ENCODE data around the gene ITGA11. TPM values are rescaled to one million over a fixed set of nuclear protein-coding genes. Genes with fewer than 3 reads are reported as not detected.

The ITGA11 gene
- polyA plus RNA-seq, 1 of the 3 experiments (the other 2 are of a cell fraction): 0.49 TPM

DNA sequence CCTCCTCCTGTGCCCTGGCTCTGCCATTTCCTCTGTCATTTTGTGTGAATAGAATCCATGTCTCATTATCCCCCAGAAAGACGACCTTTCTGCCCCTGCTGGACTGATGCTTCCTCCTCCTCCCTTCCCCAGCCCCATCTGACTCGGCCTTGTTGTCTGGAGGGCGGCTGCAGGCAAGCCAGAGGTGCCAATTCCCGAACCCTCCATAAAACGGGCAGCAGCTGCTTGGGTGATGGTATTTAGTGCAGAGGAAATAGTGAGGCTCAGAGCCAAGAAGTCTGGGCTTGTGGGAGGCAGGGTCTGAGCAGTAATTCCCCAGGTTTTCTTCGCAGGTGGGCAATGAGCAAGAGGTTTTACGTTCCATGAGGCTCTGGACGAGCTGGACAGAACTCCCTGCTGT, 71.2 kb downstream of the ITGA11 start:
- TF ChIP-seq, protein P1, sequence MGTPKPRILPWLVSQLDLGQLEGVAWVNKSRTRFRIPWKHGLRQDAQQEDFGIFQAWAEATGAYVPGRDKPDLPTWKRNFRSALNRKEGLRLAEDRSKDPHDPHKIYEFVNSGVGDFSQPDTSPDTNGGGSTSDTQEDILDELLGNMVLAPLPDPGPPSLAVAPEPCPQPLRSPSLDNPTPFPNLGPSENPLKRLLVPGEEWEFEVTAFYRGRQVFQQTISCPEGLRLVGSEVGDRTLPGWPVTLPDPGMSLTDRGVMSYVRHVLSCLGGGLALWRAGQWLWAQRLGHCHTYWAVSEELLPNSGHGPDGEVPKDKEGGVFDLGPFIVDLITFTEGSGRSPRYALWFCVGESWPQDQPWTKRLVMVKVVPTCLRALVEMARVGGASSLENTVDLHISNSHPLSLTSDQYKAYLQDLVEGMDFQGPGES (IDR thresholded peaks at IDR 0.05; ENCODE audit: low read depth, low read length): no peak
- TF ChIP-seq, protein P2, sequence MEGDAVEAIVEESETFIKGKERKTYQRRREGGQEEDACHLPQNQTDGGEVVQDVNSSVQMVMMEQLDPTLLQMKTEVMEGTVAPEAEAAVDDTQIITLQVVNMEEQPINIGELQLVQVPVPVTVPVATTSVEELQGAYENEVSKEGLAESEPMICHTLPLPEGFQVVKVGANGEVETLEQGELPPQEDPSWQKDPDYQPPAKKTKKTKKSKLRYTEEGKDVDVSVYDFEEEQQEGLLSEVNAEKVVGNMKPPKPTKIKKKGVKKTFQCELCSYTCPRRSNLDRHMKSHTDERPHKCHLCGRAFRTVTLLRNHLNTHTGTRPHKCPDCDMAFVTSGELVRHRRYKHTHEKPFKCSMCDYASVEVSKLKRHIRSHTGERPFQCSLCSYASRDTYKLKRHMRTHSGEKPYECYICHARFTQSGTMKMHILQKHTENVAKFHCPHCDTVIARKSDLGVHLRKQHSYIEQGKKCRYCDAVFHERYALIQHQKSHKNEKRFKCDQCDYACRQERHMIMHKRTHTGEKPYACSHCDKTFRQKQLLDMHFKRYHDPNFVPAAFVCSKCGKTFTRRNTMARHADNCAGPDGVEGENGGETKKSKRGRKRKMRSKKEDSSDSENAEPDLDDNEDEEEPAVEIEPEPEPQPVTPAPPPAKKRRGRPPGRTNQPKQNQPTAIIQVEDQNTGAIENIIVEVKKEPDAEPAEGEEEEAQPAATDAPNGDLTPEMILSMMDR (IDR thresholded peaks at IDR 0.05): no peak
- no peak for TF ChIP-seq REST (IDR thresholded peaks at IDR 0.05; ENCODE audit: low read depth, low read length)
- no peak for TF ChIP-seq POLR2AphosphoS5 (IDR thresholded peaks at IDR 0.05; ENCODE audit: low read depth, low read length)
- no peak for TF ChIP-seq SIN3A (IDR thresholded peaks at IDR 0.05; ENCODE audit: borderline replicate concordance, low read depth, low read length)
- TF ChIP-seq, protein P3, sequence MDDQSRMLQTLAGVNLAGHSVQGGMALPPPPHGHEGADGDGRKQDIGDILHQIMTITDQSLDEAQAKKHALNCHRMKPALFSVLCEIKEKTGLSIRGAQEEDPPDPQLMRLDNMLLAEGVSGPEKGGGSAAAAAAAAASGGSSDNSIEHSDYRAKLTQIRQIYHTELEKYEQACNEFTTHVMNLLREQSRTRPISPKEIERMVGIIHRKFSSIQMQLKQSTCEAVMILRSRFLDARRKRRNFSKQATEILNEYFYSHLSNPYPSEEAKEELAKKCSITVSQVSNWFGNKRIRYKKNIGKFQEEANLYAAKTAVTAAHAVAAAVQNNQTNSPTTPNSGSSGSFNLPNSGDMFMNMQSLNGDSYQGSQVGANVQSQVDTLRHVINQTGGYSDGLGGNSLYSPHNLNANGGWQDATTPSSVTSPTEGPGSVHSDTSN (IDR thresholded peaks at IDR 0.05): no peak
- no peak for TF ChIP-seq ZBTB33 (IDR thresholded peaks at IDR 0.05; ENCODE audit: borderline replicate concordance, low read depth)
- TF ChIP-seq FOSL2 (IDR thresholded peaks at IDR 0.05; ENCODE audit: borderline replicate concordance, low read depth): no peak
- TF ChIP-seq RAD21 (IDR thresholded peaks at IDR 0.05; ENCODE audit: low read length): no peak
- TF ChIP-seq RCOR1 (IDR thresholded peaks at IDR 0.05; ENCODE audit: low read length): no peak
- TF ChIP-seq CHD2 (IDR thresholded peaks at IDR 0.05; ENCODE audit: low read length, partially characterized antibody): no peak
- no peak for TF ChIP-seq RFX5 (IDR thresholded peaks at IDR 0.05; ENCODE audit: low read length)
- TF ChIP-seq, protein P4, sequence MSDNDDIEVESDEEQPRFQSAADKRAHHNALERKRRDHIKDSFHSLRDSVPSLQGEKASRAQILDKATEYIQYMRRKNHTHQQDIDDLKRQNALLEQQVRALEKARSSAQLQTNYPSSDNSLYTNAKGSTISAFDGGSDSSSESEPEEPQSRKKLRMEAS (IDR thresholded peaks at IDR 0.05; ENCODE audit: low read depth): no peak
- no peak for TF ChIP-seq NRF1 (IDR thresholded peaks at IDR 0.05; ENCODE audit: low read depth, low read length)
- no peak overlapping the region for H3K9ac ChIP-seq
- no peaks in the 10 kb centered on the region for H3K79me2 ChIP-seq (ENCODE audit: insufficient read depth)
- H3K4me3 ChIP-seq (ENCODE audit: low read depth in 2 of 2, low read length in 1 of 2): no peak overlapping the region
- no peak for DNase-seq
- WGBS (ENCODE audit: low lambda C conversion rate): 83% methylated on average over 4 of the region's 8 CpGs
- H3K36me3 ChIP-seq (replicated peaks in 1 of 2; ENCODE audit: control insufficient read depth in 1 of 2, insufficient read depth in 2 of 2, low read length in 1 of 2): peaks cover 0 to 8% of the 10 kb centered on the region in 2 experiments
- H2AFZ ChIP-seq (ENCODE audit: low read depth): no peak overlapping the region
- H3K27ac ChIP-seq (ENCODE audit: low read depth in 2 of 2, low read length in 1 of 2): no peak overlapping the region
- no peak overlapping the region for H3K4me2 ChIP-seq
- H3K9me3 ChIP-seq: no peaks in the 10 kb centered on the region
- H3K4me1 ChIP-seq (ENCODE audit: control insufficient read depth in 1 of 2, insufficient read depth in 2 of 2, low read depth in 1 of 2, low read length in 1 of 2): no peaks in the 10 kb centered on the region
- no peaks in the 10 kb centered on the region for H4K20me1 ChIP-seq (ENCODE audit: insufficient read depth)
- no peaks in the 10 kb centered on the region for H3K9me2 ChIP-seq
- H3F3A ChIP-seq (replicated peaks; ENCODE audit: insufficient read depth): no peaks in the 10 kb centered on the region
- no peaks in the 10 kb centered on the region for H3K27me3 ChIP-seq (ENCODE audit: insufficient read depth)
- ChIA-PET POLR2A (no interaction called here), CTCF (interaction anchor here (1.0 to 1.2 kb wide), 2 partner anchors 14 to 194 kb away, joined by 3 to 4 read pairs; no protein-coding TSS in a partner anchor)

All from SK-N-SH (cell line).